A673 (cell line): ENCODE data around the gene PPP1R13B. TPM values are rescaled to one million over a fixed set of nuclear protein-coding genes. Genes with fewer than 3 reads are reported as not detected.

ENCODE experiments used
- BruUV-seq: library from RNA; stranded (reverse); fragments of 400-500 nt; replicated peaks from 2 replicates; lab custom pipeline; 2021; lab: Mats Ljungman, UMichigan
- CTCF ChIA-PET: fragments of 300-600 bp; sonication (Branson Sonifier 250); formaldehyde crosslinking; loops from one replicate; lab custom pipeline; 2022; ENCODE audit warnings: antibody characterized with exemption; lab: Charles Lee
- POLR2A ChIA-PET: fragments of 300-600 bp; sonication (Branson Sonifier 250); formaldehyde crosslinking; loops from one replicate; lab custom pipeline; 2022; ENCODE audit warnings: antibody characterized with exemption; ENCODE audit not compliant: low non-redundant PET; lab: Charles Lee
- DNase-seq: peaks from one replicate; pipeline ENCODE4 v3.0.0-alpha.2; 2015; ENCODE audit warnings: low spot score
- H3K27ac ChIP-seq: fragments of 200-600 bp; sonication (generic); 2 replicates; pipeline ENCODE4 v1.5.1; 2016; ENCODE audit warnings: mixed run types, low read depth, mild to moderate bottlenecking, mixed read lengths, antibody characterized with exemption, low read length; ENCODE audit not compliant: poor library complexity, severe bottlenecking
- H3K27me3 ChIP-seq: fragments of 200-600 bp; sonication (generic); replicated peaks from 2 replicates; pipeline ENCODE4 v1.6.1; 2017; ENCODE audit warnings: mixed run types, low read depth, mild to moderate bottlenecking, mixed read lengths, antibody characterized with exemption, low read length; ENCODE audit not compliant: insufficient read depth, poor library complexity
- H3K36me3 ChIP-seq: fragments of 200-600 bp; sonication (generic); 2 replicates; pipeline ENCODE4 v1.6.1; 2016; ENCODE audit warnings: mixed run types, mild to moderate bottlenecking, mixed read lengths, antibody characterized with exemption, low read length; ENCODE audit not compliant: insufficient read depth, poor library complexity, severe bottlenecking
- H3K4me1 ChIP-seq: fragments of 200-600 bp; sonication (generic); 2 replicates; pipeline ENCODE4 v1.6.1; 2017; ENCODE audit warnings: mixed run types, mild to moderate bottlenecking, mixed read lengths, antibody characterized with exemption, low read length; ENCODE audit not compliant: insufficient read depth, poor library complexity, severe bottlenecking
- H3K4me3 ChIP-seq: fragments of 200-600 bp; sonication (generic); 2 replicates; pipeline ENCODE4 v1.5.1; 2016; ENCODE audit warnings: low read depth, mixed run types, mild to moderate bottlenecking, mixed read lengths, low read length; ENCODE audit not compliant: poor library complexity, severe bottlenecking
- H3K9me3 ChIP-seq: fragments of 200-600 bp; sonication (generic); 2 replicates; pipeline ENCODE4 v1.6.1; 2016; ENCODE audit warnings: mixed run types, low read depth, mild to moderate bottlenecking, mixed read lengths, antibody characterized with exemption, low read length; ENCODE audit not compliant: poor library complexity, severe bottlenecking
- EZH2 ChIP-seq: fragments of 200-600 bp; sonication (generic); IDR thresholded peaks from 2 replicates; pipeline ENCODE4 v1.6.1; 2017; ENCODE audit warnings: borderline replicate concordance, low read depth, mild to moderate bottlenecking, mixed read lengths, antibody characterized with exemption, low read length; ENCODE audit not compliant: poor library complexity, severe bottlenecking
- intact Hi-C: fragments of 100-400 bp; cut with micrococcal nuclease; formaldehyde crosslinking; loops from one replicate; pipeline ENCODE4 v1.10.0; 2022; ENCODE audit not compliant: unreplicated experiment
- total RNA-seq: library from RNA; stranded (reverse); gene quantifications from 2 replicates; pipeline ENCODE4 v1.2.3, GENCODE V29; 2021
- TF ChIP-seq, protein P1 (sequence below): fragments of 300-800, 200-600 bp; sonication (generic); conservative IDR thresholded peaks from 2 replicates; pipeline ENCODE4 v1.5.1; 2017; ENCODE audit warnings: low read depth, mild to moderate bottlenecking, antibody characterized with exemption, low read length, moderate library complexity, mixed read lengths

The PPP1R13B gene
- total RNA-seq, 1 experiment from 2014 or later: 4.8 TPM

DNA sequence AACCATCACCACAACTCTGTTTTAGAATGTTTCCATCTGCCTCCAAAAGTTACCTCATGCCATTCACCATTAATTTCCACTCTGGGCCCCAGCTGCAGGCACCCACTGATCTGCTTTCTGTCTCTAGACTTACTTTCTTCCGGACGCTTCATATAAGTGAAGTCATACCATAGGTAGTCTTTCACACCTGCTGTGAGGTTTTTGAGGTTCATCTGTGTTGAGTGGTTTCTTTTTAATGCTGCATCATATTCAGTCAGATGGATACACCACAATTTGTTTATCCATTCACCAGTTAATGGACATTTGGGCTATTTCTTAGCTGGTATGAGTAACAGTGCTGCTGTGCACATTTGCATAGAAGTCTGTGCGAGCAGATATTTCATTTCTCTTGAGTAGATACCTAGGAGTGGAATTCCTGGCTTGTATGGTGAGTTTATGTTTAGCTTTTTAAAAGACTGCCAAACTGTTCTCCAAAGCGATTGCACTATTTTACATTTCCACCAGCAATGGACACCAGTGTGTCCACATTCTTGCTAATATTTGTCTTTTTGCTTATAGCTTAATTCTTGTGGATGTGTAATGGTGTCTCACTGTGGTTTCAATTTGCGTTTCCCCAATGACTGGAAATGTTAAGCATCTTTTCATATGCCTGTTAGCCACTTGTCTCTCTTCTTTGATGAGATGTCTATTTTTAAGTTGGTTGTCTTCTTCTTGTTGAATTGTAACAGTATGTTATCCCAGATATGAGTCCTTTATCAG is 83.5 kb downstream of the PPP1R13B start:
- Histone ChIP-seq H3K36me3 (no peaks in the 10 kb centered on the region), H3K27me3 (no peaks in the 10 kb centered on the region), H3K9me3 (no peaks in the 10 kb centered on the region), H3K4me3 (no peak overlapping the region), H3K4me1 (no peaks in the 10 kb centered on the region), H3K27ac (no peak overlapping the region)
- no peak for DNase-seq
- POLR2A ChIA-PET: no interaction called here
- intact Hi-C loops: no loop called here
- TF ChIP-seq, protein P1, sequence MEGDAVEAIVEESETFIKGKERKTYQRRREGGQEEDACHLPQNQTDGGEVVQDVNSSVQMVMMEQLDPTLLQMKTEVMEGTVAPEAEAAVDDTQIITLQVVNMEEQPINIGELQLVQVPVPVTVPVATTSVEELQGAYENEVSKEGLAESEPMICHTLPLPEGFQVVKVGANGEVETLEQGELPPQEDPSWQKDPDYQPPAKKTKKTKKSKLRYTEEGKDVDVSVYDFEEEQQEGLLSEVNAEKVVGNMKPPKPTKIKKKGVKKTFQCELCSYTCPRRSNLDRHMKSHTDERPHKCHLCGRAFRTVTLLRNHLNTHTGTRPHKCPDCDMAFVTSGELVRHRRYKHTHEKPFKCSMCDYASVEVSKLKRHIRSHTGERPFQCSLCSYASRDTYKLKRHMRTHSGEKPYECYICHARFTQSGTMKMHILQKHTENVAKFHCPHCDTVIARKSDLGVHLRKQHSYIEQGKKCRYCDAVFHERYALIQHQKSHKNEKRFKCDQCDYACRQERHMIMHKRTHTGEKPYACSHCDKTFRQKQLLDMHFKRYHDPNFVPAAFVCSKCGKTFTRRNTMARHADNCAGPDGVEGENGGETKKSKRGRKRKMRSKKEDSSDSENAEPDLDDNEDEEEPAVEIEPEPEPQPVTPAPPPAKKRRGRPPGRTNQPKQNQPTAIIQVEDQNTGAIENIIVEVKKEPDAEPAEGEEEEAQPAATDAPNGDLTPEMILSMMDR: no peak
- no peak for TF ChIP-seq EZH2
- CTCF ChIA-PET: no interaction called here
- no TSS peak for BruUV-seq

DNA sequence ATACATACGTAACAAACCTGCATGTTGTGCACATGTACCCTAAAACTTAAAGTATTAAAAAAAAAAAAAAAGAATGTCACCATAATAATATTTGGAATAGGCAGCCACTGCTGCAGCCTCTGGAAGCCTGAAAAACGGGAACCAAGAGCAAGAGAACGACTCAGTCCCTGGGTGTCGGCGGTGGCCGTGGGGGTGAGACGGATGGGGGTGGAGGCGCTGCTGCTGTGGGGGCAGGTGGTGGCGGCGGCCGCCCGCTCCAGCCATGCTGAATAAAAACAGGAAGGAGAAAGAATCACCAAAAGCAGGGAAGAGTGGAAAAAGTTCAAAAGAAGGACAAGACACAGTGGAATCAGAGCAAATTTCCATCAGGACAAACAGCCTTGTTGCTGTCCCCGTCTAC is 84.8 kb downstream of the PPP1R13B start:
- Histone ChIP-seq H3K4me3 (no peak overlapping the region), H3K27ac (no peak overlapping the region), H3K4me1 (no peaks in the 10 kb centered on the region), H3K9me3 (no peaks in the 10 kb centered on the region), H3K36me3 (no peaks in the 10 kb centered on the region), H3K27me3 (no peaks in the 10 kb centered on the region)
- CTCF ChIA-PET: no interaction called here
- intact Hi-C loops: no loop called here
- POLR2A ChIA-PET: no interaction called here
- no peak for DNase-seq
- no peak for TF ChIP-seq EZH2
- TF ChIP-seq, protein P1: no peak
- BruUV-seq: no TSS peak

DNA sequence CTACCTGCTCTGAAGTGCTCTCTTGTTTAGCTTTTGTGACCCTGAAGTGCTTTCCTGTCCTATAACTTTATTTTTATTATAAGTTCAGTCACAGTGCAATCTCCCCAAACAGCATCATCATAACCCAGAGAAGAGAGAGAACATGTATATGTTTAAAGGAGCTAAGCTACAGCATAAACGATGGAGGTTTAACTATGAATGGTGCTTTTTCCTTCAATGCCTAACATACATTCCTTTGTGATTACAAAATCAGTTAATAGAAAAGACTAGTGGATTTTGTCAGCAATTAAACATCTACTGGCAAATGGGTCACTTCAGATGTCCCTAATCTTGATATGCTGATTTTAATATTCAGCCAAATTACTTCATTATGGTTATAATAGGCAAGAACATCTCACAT is 85.3 kb downstream of the PPP1R13B start:
- Histone ChIP-seq H3K4me1 (no peaks in the 10 kb centered on the region), H3K36me3 (no peaks in the 10 kb centered on the region), H3K4me3 (no peak overlapping the region), H3K27me3 (no peaks in the 10 kb centered on the region), H3K27ac (no peak overlapping the region), H3K9me3 (no peaks in the 10 kb centered on the region)
- ChIA-PET CTCF (no interaction called here), POLR2A (no interaction called here)
- intact Hi-C loops: no loop called here
- no peak for TF ChIP-seq EZH2
- TF ChIP-seq, protein P1: no peak
- BruUV-seq: no TSS peak
- no peak for DNase-seq
